HFF-Myc (cell line): ENCODE results near the gene KCTD15.

Experiments used
- DNase-seq: peaks from one replicate; pipeline ENCODE4 v3.0.0-alpha.2; 2011; ENCODE audit warnings: low read depth; ENCODE audit errors: extremely low read depth
- H3K4me3 ChIP-seq: replicated peaks from 2 replicates; pipeline ENCODE4 v1.5.1; 2011; ENCODE audit warnings: low read depth, mild to moderate bottlenecking, control low read depth, low read length
- TF ChIP-seq, protein P1 (sequence below): IDR thresholded peaks from 2 replicates; pipeline ENCODE4 v1.5.1; 2012; ENCODE audit warnings: mild to moderate bottlenecking, low read depth, low read length, control low read depth; ENCODE audit errors: missing control alignments

KCTD15 gene

DNA sequence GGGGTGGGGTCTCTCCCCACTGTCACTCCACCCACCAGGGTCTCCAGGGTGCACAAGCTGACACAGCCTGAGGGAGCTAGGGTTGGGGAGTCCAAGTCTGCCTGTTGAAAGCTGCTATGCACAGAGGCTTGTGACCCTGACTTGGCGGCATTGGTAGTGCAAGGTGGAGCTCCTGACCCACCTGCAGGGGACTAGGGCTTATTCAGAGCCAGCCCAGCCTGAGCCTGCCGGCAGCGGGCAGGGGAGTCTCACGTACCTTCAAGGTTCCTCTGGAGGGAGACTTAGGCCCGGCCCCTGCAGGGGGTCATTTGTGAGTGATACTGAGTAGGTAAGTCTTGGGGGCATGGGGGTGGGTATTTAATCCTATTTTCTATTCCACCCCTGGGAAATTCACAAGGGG, 4.7 kb downstream of the KCTD15 start:
- TF ChIP-seq, protein P1, sequence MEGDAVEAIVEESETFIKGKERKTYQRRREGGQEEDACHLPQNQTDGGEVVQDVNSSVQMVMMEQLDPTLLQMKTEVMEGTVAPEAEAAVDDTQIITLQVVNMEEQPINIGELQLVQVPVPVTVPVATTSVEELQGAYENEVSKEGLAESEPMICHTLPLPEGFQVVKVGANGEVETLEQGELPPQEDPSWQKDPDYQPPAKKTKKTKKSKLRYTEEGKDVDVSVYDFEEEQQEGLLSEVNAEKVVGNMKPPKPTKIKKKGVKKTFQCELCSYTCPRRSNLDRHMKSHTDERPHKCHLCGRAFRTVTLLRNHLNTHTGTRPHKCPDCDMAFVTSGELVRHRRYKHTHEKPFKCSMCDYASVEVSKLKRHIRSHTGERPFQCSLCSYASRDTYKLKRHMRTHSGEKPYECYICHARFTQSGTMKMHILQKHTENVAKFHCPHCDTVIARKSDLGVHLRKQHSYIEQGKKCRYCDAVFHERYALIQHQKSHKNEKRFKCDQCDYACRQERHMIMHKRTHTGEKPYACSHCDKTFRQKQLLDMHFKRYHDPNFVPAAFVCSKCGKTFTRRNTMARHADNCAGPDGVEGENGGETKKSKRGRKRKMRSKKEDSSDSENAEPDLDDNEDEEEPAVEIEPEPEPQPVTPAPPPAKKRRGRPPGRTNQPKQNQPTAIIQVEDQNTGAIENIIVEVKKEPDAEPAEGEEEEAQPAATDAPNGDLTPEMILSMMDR: no peak
- no peak for DNase-seq
- no peak overlapping the region for H3K4me3 ChIP-seq

DNA sequence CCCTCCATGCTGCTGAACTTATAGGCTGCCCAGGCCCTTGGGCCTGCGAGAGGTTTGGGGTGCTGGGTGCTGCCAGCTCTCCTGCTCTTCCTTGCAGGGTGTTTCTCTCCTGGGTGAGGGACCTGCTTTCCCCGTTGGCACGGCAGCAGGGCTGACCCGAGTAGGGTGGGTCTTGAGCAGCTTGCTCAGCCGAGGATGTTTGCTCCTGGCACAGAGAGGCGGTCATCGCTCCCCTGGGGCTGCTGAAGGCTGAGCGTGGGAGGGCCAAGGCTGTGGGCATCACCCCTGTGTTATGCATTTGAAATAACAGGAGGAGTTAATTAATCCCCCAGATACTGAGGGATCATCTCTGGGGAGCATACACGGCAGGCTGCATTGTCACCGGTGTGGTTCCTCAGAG, 5.3 kb downstream of the KCTD15 start:
- DNase-seq: no peak
- TF ChIP-seq, protein P1: no peak
- H3K4me3 ChIP-seq: no peak overlapping the region

DNA sequence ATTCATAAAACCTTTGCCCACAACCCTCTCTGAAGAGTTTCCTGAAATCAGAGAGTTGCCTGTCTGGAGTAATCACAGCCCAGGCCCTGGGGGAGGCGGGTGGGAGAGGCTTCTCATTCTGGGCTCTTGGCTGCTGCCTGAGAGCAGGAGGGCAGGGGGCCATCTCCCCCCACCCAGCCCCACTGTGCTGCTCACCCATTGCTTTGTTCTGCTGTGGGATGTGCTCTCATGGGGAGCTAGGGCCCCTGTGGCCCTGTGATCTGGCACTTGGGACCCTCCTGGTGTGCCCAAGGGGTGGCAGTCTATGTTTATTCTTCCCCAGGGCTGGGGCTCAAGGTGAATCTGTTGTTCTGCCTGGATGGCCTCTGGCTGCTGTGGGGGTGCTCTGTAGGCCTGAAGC, 6.1 kb downstream of the KCTD15 start:
- DNase-seq: no peak
- TF ChIP-seq, protein P1: no peak
- no peak overlapping the region for H3K4me3 ChIP-seq

DNA sequence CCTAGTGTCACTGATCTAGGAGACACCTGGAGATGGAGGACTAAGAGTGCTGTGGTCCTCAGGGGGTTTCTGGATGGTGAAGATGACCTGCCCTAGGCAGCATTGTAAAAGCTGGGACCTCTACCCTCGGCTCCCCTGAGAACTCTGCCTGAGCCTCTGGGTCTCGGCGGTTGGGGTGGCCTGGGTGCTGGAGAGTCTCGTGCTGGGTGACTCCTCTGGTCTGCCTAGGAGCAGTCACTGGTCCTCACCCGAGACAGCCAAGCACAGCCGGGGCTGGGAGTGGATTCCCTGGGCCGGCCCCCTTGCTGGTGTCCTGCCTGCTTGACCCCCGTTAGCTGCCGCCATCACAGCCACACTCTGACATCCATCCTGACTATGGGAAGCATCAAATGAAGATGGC, 6.7 kb downstream of the KCTD15 start:
- TF ChIP-seq, protein P1: no peak

DNA sequence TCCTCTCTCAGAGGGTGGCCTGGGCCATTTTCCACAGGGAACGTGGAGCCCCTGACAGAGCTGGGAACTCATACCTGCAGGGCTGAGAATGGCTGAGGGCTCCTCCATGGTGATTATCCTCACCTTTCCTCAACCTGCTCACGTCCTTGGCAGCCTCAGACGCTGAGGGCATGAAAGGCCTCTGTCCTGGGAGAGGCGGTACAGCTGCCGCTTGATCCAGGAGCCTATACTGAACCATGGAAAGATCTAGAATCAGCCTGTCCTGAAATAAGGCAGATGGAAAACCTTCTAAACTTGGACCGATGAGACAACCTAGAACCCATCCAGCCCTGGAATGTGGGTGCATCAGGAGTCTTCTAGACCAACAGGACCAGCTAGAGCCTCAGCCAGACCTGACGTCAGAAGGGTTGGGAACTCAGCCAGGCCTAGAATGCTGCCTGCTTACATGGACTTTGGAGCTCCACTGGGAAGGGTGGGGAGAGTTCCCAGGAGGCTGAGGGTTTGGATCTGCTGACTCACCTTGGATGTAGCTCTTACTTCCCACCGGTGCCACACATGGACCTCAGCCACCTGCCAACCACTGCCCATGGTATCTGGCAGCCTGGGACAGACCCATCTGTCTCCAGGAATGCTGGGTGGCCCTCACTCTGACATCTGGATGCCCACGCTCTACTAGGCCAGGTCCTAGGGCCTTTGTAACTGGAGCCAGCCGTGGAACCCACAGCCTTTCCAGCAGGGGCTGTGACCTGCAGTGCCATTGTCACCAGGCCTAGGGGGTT, 7.5 kb downstream of the KCTD15 start:
- no peak for DNase-seq
- TF ChIP-seq, protein P1: no peak
- H3K4me3 ChIP-seq: no peak overlapping the region

More for the DNA sequence above, 6.7 kb downstream of the KCTD15 start:
- no peak overlapping the region for H3K4me3 ChIP-seq
- no peak for DNase-seq

DNA sequence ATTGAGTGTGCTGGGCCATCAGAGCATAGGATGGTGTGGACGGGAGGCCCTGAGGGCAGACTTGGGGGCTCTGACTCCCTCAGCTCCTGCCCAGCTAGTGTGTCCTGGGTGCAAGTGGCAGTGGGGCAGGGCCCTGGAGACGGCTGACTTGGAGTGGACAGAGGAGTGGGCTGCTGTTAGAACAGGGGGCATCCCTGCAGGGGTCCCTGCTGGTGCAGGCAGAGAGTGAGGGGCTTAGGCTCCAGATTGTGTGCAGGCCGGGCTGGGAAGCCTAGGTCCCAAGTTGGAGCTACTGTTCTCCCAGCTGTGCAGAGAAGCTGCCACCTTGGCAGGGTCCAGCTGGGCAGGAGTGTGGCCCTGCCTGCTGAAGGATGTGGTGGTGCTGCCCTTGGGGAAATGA, 8.6 kb downstream of the KCTD15 start:
- DNase-seq: no peak
- H3K4me3 ChIP-seq: no peak overlapping the region
- TF ChIP-seq, protein P1: no peak
